ENCODE data around the gene MLPH. TPM values are rescaled to one million over a fixed set of nuclear protein-coding genes. Genes with fewer than 3 reads are reported as not detected.

Gene MLPH
- total RNA-seq, 4 donors from 2014 or later = 1.8 to 13.8 (median 10.8) TPM

- Histone ChIP-seq H3K9me3 (no peaks in the 10 kb centered on the region), H3K4me1 (peaks cover 0 to 86% (median 23%) of the 10 kb centered on the region in 3 donors)
- 88 to 93% methylated on average over 8 to 22 of the region's 29 CpGs for WGBS, 2 donors (ENCODE audit: low coverage in 1 of 2)
Observed at GRCh38 chr2:237597196-237598145, 110.4 kb downstream of the MLPH start.

GRCh38 chr2:237598468-237599208, 111.6 kb downstream of the MLPH start:
- H3K4me3 ChIP-seq = no peak overlapping the region
- no peak for ATAC-seq
- H3K27me3 ChIP-seq = no peaks in the 10 kb centered on the region
- no peaks in the 10 kb centered on the region for H3K36me3 ChIP-seq
- peaks cover 0 to 81% (median 23%) of the 10 kb centered on the region in 3 donors for H3K4me1 ChIP-seq
- WGBS, 2 donors (ENCODE audit: low coverage in 1 of 2) = 70 to 98% methylated on average over 6 to 7 of the region's 14 CpGs
- H3K27ac ChIP-seq = peak overlapping the region in 2 of 4 donors; percentile 86 to 88
- no peaks in the 10 kb centered on the region for H3K9me3 ChIP-seq
- no peak for TF ChIP-seq POLR2AphosphoS5 (IDR thresholded peaks at IDR 0.05)
- no peak for TF ChIP-seq POLR2A (IDR thresholded peaks at IDR 0.05)
- no peak for TF ChIP-seq EP300 (IDR thresholded peaks at IDR 0.05)
- TF ChIP-seq CTCF (IDR thresholded peaks at IDR 0.05) = no peak

More at GRCh38 chr2:237597196-237598145, 110.4 kb downstream of the MLPH start:
- Histone ChIP-seq H3K27ac (peak overlapping the region in 3 of 4 donors; percentile 7 to 88 (median 47)), H3K27me3 (no peaks in the 10 kb centered on the region), H3K36me3 (no peaks in the 10 kb centered on the region), H3K4me3 (no peak overlapping the region)
- ATAC-seq = no peak
- TF ChIP-seq EP300 (IDR thresholded peaks at IDR 0.05) (no peak), POLR2A (IDR thresholded peaks at IDR 0.05) (no peak), CTCF (IDR thresholded peaks at IDR 0.05) (no peak), POLR2AphosphoS5 (IDR thresholded peaks at IDR 0.05) (no peak)

- peak overlapping the region; percentile 81 to 88 (median 86) for H3K27ac ChIP-seq
- H3K4me1 ChIP-seq = peaks cover 0 to 79% (median 14%) of the 10 kb centered on the region in 3 donors
- H3K36me3 ChIP-seq = no peaks in the 10 kb centered on the region
- TF ChIP-seq POLR2AphosphoS5 (IDR thresholded peaks at IDR 0.05) (no peak), EP300 (IDR thresholded peaks at IDR 0.05) (no peak), CTCF (IDR thresholded peaks at IDR 0.05) (no peak), POLR2A (IDR thresholded peaks at IDR 0.05) (no peak)
- ATAC-seq = no peak
- no peaks in the 10 kb centered on the region for H3K27me3 ChIP-seq
- peak overlapping the region in 1 of 2 donors; percentile 33 for H3K4me3 ChIP-seq
- H3K9me3 ChIP-seq = no peaks in the 10 kb centered on the region
- 48 to 64% methylated on average over 2 to 7 of the region's 9 CpGs for WGBS, 2 donors (ENCODE audit: low coverage in 1 of 2)
Observed at GRCh38 chr2:237599465-237600110, 112.5 kb downstream of the MLPH start.

DNA sequence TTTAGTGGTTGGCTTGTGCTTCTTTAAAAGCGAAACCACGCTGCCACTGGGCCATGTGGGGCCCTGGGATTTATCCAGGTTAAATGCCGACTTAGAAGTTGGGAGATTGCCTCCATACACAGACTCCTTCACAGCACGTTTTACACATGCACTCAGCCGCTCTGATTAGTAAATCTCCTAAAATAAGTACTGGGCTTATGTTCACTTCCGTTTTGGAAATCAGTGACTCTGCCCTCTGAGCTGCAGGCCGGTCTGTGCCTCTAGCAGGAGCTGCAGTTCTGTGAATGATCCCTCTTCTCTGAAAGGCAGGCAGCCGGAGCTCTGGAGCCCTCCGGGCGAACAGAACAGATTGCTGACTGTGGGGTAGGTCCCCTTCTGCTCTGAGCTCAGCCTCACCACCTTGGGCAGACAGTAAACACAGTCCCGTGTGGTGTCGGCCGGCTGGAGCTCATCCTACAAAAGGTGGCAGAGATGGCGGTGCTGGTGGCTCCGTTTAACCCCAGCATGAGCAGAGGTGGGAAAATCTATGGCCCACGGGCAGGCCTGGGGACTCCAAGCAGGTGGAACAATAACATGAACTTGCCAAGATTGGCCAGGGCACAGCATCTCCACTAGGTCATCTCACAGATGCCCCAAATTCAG, 113.3 kb downstream of the MLPH start:
- Histone ChIP-seq H3K9me3 (no peaks in the 10 kb centered on the region), H3K27me3 (no peaks in the 10 kb centered on the region), H3K4me3 (peak overlapping the region; percentile 16 to 33), H3K27ac (peak overlapping the region; percentile 81 to 88 (median 86)), H3K36me3 (no peaks in the 10 kb centered on the region), H3K4me1 (peaks cover 0 to 72% (median 8%) of the 10 kb centered on the region in 3 donors)
- 34% methylated on average over 6 of the region's 16 CpGs; no CpG with 5 or more reads in 1 of the 2 donors for WGBS, 2 donors (ENCODE audit: low coverage in 1 of 2)
- peak; percentile 78 for ATAC-seq
- no peak for TF ChIP-seq EP300 (IDR thresholded peaks at IDR 0.05)
- peak in 3 of 4 experiments; percentile 6 to 57 (median 31) for TF ChIP-seq CTCF (IDR thresholded peaks at IDR 0.05)
- peak; percentile 77 for TF ChIP-seq POLR2AphosphoS5 (IDR thresholded peaks at IDR 0.05)
